Measurements from ENCODE around the gene NQO1. TPM values are rescaled to one million over a fixed set of nuclear protein-coding genes. Genes with fewer than 3 reads are reported as not detected.

NQO1 gene
- total and polyA plus RNA-seq, 2 of the 8 experiments (the other 6 are each of a cell fraction or from before 2014, with no cell fraction given): 32.7 to 45.7 TPM

GRCh38 chr16:69754469-69755310 lies 28.3 kb upstream of the NQO1 start, which contains the start of gene NOB1:
Gene NOB1 (minus strand): TSS chr16:69754926. CDS start chr16:69754910, 16 bp downstream.
- 2% methylated on average over 58 of the region's 58 CpGs; no CpG with 5 or more reads in 1 of the 2 experiments for WGBS, 2 experiments (ENCODE audit: extremely low coverage in 1 of 2, insufficient coverage in 1 of 2, insufficient read length in 1 of 2, insufficient replicate concordance in 2 of 2, low coverage in 1 of 2, low lambda C conversion rate in 2 of 2, missing lambda C conversion rate in 1 of 2)
- no peak for FAIRE-seq
- TF ChIP-seq EP300 (IDR thresholded peaks at IDR 0.05; ENCODE audit: borderline replicate concordance in 1 of 2, low read depth in 2 of 2, low read length in 2 of 2): no peak
- TF ChIP-seq TEAD4 (IDR thresholded peaks at IDR 0.05; ENCODE audit: low read depth, low read length): peak; percentile 25; the same call in 1 of the 2 replicates
- TF ChIP-seq SP1 (IDR thresholded peaks at IDR 0.05; ENCODE audit: low read depth, low read length): peak; percentile 32; the same call in 1 of the 2 replicates
- TF ChIP-seq NRF1 (IDR thresholded peaks at IDR 0.05; ENCODE audit: low read depth, low read length): peak; percentile 100

More at GRCh38 chr16:69754469-69755310, 28.3 kb upstream of the NQO1 start, which contains the start of gene NOB1:
- Histone ChIP-seq H3K14ac (ENCODE audit: insufficient read length) (no peak within 1 kb of the TSS), H3K79me1 (ENCODE audit: low read depth, low read length) (no peaks in the 10 kb centered on the region; the same call in 1 of the 2 replicates), H2BK120ac (replicated peaks; ENCODE audit: low read depth, low read length) (peak within 1 kb of the TSS; percentile 66), H3K27ac (ENCODE audit: low read depth, low read length) (peak within 1 kb of the TSS; percentile 92), H2BK5ac (ENCODE audit: low read depth, low read length) (peak within 1 kb of the TSS; percentile 81), H4K5ac (ENCODE audit: insufficient read length, low read depth, low read length) (peak within 1 kb of the TSS; percentile 92), H3K18ac (ENCODE audit: extremely low read depth, low read length) (peak within 1 kb of the TSS; percentile 94), H3K4ac (replicated peaks; ENCODE audit: insufficient read length, low read depth, low read length) (peak within 1 kb of the TSS; percentile 96), H3K56ac (replicated peaks; ENCODE audit: insufficient read length, low read depth, low read length) (peak within 1 kb of the TSS; percentile 95), H3K23me2 (ENCODE audit: low read depth, low read length) (0 out of 2 replicates have a peak, but pooled peaks cover 2% of the 10 kb centered on the region), H3K9me3 (ENCODE audit: insufficient read depth in 2 of 2, low read depth in 1 of 2, low read length in 1 of 2) (no peaks in the 10 kb centered on the region), H2BK15ac (ENCODE audit: low read length) (no peak within 1 kb of the TSS), H3K27me3 (replicated peaks in 1 of 4; ENCODE audit: control insufficient read depth in 3 of 4, extremely low read depth in 1 of 4, insufficient read depth in 3 of 4, low read length in 3 of 4) (no peaks in the 10 kb centered on the region), H3K4me2 (ENCODE audit: insufficient read depth in 1 of 2, low read depth in 2 of 2, low read length in 2 of 2) (peak within 1 kb of the TSS; percentile 65 to 78), H4K8ac (ENCODE audit: extremely low read depth, insufficient read depth, low read length) (peak within 1 kb of the TSS; percentile 98; the same call in 1 of the 2 replicates), H4K20me1 (replicated peaks in 1 of 2; ENCODE audit: control insufficient read depth in 1 of 2, insufficient read depth in 2 of 2, low read length in 2 of 2) (no peaks in the 10 kb centered on the region), H2AK5ac (ENCODE audit: low read depth, low read length) (0 out of 2 replicates have a peak within 1 kb of the TSS, but pooled peaks have one; percentile 11), H4K91ac (replicated peaks; ENCODE audit: insufficient read length, low read length) (peak within 1 kb of the TSS; percentile 94), H3K23ac (ENCODE audit: insufficient read length) (no peak within 1 kb of the TSS), H3K4me1 (replicated peaks in 1 of 4; ENCODE audit: control insufficient read depth in 3 of 4, insufficient read depth in 4 of 4, low read length in 3 of 4) (no peaks in the 10 kb centered on the region), H3K9ac (replicated peaks in 1 of 4; ENCODE audit: extremely low read depth in 1 of 4, low read depth in 3 of 4, low read length in 3 of 4) (peak within 1 kb of the TSS; percentile 74 to 97 (median 96)), H3K4me3 (ENCODE audit: extremely low read depth in 1 of 4, insufficient read depth in 2 of 4, low read depth in 3 of 4, low read length in 4 of 4) (peak within 1 kb of the TSS; percentile 69 to 100 (median 96)), H2BK20ac (ENCODE audit: low read length) (no peak within 1 kb of the TSS), H3K36me3 (ENCODE audit: control insufficient read depth in 2 of 4, insufficient read depth in 4 of 4, low read length in 3 of 4) (peaks cover 7 to 24% (median 13%) of the 10 kb centered on the region in 4 experiments; a peak in 7 of 8 replicates), H2BK12ac (ENCODE audit: low read depth, low read length) (no peak within 1 kb of the TSS), H2AFZ (ENCODE audit: low read length) (peak within 1 kb of the TSS; percentile 84; the same call in 1 of the 2 replicates), H3K79me2 (ENCODE audit: control insufficient read depth in 1 of 2, insufficient read depth in 2 of 2, low read length in 2 of 2) (peaks cover 14 to 32% of the 10 kb centered on the region in 2 experiments)
- ChIA-PET POLR2A (ENCODE audit: partially characterized antibody) (interaction anchor here (0.8 to 4.9 kb wide), 25 partner anchors 8 to 500 kb away, joined by 3 to 83 read pairs (median 4); partner anchors contain the start of genes NQO1 and TERF2), CTCF (ENCODE audit: partially characterized antibody) (interaction anchor here (0.6 to 2.4 kb wide), 34 partner anchors 9 to 1751 kb away, joined by 3 to 20 read pairs (median 4); partner anchors contain the start of gene NQO1)
- DNase-seq (ENCODE audit: low read depth in 1 of 2, low spot score in 2 of 2): peak; percentile 98 to 99

Measured in H1 (cell line).